ENCODE data around the gene DPYD.

DPYD gene

DNA sequence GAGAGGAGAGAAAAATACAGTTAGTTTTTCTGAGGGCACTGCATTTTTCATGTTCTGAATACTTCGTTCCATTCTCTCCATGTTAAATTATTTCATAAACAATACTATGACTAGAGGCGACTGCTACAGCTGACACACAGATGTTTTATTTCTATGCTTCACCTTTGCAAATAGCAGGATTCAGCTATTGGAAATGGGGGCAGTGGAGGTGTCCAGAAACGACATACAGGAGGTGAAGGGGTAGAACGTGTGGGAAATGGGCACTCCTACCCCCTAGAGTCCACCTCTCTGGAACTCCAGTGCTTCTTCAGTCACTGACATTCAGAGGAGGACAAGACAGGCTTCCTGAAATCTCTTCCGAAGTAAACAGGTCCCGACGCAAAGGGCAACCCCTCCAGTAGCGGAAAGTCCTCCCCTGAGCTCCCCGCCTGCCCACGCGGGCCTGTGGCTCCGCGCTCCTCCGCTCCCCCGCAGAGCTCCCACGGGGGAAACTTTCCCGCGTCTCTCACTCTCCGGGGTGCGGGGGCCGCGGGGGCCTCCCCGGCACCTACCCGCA is 480 bp downstream of the DPYD start:
- Histone ChIP-seq H2AK5ac (ENCODE audit: low read depth, low read length) (no peak overlapping the region), H3K9ac (ENCODE audit: low read depth, low read length, poor library complexity) (peak overlapping the region; percentile 86), H2BK12ac (ENCODE audit: low read length) (no peak overlapping the region), H2BK120ac (ENCODE audit: low read depth, low read length) (no peak overlapping the region), H3K9me3 (replicated peaks in 1 of 2; ENCODE audit: control insufficient read depth in 2 of 2, insufficient read depth in 1 of 2, low read depth in 1 of 2, low read length in 2 of 2) (no peaks in the 10 kb centered on the region), H3K4me2 (ENCODE audit: insufficient read depth, low read length, poor library complexity, severe bottlenecking) (peak overlapping the region; percentile 86), H3K14ac (ENCODE audit: low read length) (no peak overlapping the region), H3K4ac (ENCODE audit: low read length) (no peak overlapping the region), H3K4me1 (ENCODE audit: control insufficient read depth in 2 of 2, insufficient read depth in 1 of 2, low read depth in 1 of 2, low read length in 2 of 2) (peaks cover 2 to 5% of the 10 kb centered on the region in 2 donors), H2BK15ac (ENCODE audit: low read length) (no peak overlapping the region), H3K79me1 (ENCODE audit: low read depth, low read length) (no peaks in the 10 kb centered on the region), H3K27me3 (ENCODE audit: control insufficient read depth in 3 of 3, insufficient read depth in 3 of 3, low read depth in 1 of 3, low read length in 3 of 3) (peaks cover 0 to 4% (median 0%) of the 10 kb centered on the region in 3 experiments), H2BK5ac (ENCODE audit: low read length) (no peak overlapping the region), H3K23ac (ENCODE audit: low read depth, low read length, poor library complexity) (no peak overlapping the region), H3K18ac (ENCODE audit: low read length) (peak overlapping the region; percentile 76), H3K36me3 (replicated peaks in 1 of 2; ENCODE audit: control insufficient read depth in 2 of 2, insufficient read depth in 2 of 2, low read length in 2 of 2) (no peaks in the 10 kb centered on the region), H4K91ac (ENCODE audit: low read depth, low read length, poor library complexity) (no peak overlapping the region), H2AFZ (ENCODE audit: low read length) (peak overlapping the region; percentile 94), H4K8ac (ENCODE audit: low read depth, low read length) (no peak overlapping the region), H3K4me3 (ENCODE audit: low read length in 2 of 2) (peak overlapping the region; percentile 78 to 89), H3K27ac (replicated peaks; ENCODE audit: low read length) (no peak overlapping the region)
- WGBS, 2 donors (ENCODE audit: extremely low coverage in 2 of 2, insufficient read length in 2 of 2, insufficient replicate concordance in 1 of 2) = no CpG with 5 or more reads among the region's 24 CpGs
- DNase-seq (ENCODE audit: low spot score) = no peak

DNA sequence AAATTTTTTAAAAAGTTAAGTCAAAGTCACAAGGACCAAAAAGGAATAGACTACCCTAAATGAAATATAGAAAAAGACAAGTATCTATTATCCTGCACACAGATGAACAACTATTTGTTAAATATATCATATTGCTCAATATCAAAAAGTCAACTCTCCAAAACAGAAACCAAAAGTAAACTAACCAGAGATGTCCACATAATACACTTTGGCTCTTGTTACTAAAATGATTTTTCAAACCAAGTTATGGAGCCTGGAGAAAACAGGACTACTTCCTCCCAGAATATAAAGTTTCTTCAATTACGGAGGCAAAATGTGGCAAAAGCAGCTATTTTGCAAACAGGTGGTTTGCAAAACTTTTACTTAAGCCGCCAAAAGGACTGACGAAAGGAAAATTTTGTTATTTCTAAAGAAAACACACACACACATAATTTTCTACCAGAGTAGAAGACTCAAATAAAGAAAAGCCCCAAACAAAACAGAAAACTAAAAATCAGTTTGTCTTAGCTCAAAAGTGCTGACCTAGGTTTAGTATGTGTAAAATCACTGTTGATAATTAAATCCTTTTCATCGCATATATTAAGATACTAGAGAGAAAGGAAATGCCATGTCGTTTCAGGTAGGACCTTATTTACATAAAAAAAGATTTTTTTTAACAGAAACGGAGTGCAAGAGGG is 1.1 kb downstream of the DPYD start:
- no peak overlapping the region for H3K9ac ChIP-seq (ENCODE audit: low read depth, low read length, poor library complexity)
- H3K4me2 ChIP-seq (ENCODE audit: insufficient read depth, low read length, poor library complexity, severe bottlenecking) = no peak overlapping the region
- H3K27ac ChIP-seq (replicated peaks; ENCODE audit: low read length) = no peak overlapping the region
- H2BK5ac ChIP-seq (ENCODE audit: low read length) = no peak overlapping the region
- H2BK15ac ChIP-seq (ENCODE audit: low read length) = no peak overlapping the region
- no peak overlapping the region for H4K8ac ChIP-seq (ENCODE audit: low read depth, low read length)
- no peak overlapping the region for H2AK5ac ChIP-seq (ENCODE audit: low read depth, low read length)
- H2BK12ac ChIP-seq (ENCODE audit: low read length) = no peak overlapping the region
- no peak overlapping the region for H2BK120ac ChIP-seq (ENCODE audit: low read depth, low read length)
- H4K91ac ChIP-seq (ENCODE audit: low read depth, low read length, poor library complexity) = no peak overlapping the region
- no peak for DNase-seq (ENCODE audit: low spot score)
- H3K23ac ChIP-seq (ENCODE audit: low read depth, low read length, poor library complexity) = no peak overlapping the region
- no peak overlapping the region for H3K14ac ChIP-seq (ENCODE audit: low read length)
- H3K9me3 ChIP-seq (replicated peaks in 1 of 2; ENCODE audit: control insufficient read depth in 2 of 2, insufficient read depth in 1 of 2, low read depth in 1 of 2, low read length in 2 of 2) = no peaks in the 10 kb centered on the region
- H3K36me3 ChIP-seq (replicated peaks in 1 of 2; ENCODE audit: control insufficient read depth in 2 of 2, insufficient read depth in 2 of 2, low read length in 2 of 2) = no peaks in the 10 kb centered on the region
- H3K4me1 ChIP-seq (ENCODE audit: control insufficient read depth in 2 of 2, insufficient read depth in 1 of 2, low read depth in 1 of 2, low read length in 2 of 2) = peaks cover 0 to 2% of the 10 kb centered on the region in 2 donors
- H2AFZ ChIP-seq (ENCODE audit: low read length) = no peak overlapping the region
- no peaks in the 10 kb centered on the region for H3K79me1 ChIP-seq (ENCODE audit: low read depth, low read length)
- H3K18ac ChIP-seq (ENCODE audit: low read length) = no peak overlapping the region
- H3K27me3 ChIP-seq (ENCODE audit: control insufficient read depth in 3 of 3, insufficient read depth in 3 of 3, low read depth in 1 of 3, low read length in 3 of 3) = peaks cover 0 to 4% (median 0%) of the 10 kb centered on the region in 3 experiments
- no peak overlapping the region for H3K4ac ChIP-seq (ENCODE audit: low read length)
- WGBS, 2 donors (ENCODE audit: extremely low coverage in 2 of 2, insufficient read length in 2 of 2, insufficient replicate concordance in 1 of 2) = no CpG with 5 or more reads among the region's 6 CpGs
- peak overlapping the region in 1 of 2 donors; percentile 78 for H3K4me3 ChIP-seq (ENCODE audit: low read length in 2 of 2)

DNA sequence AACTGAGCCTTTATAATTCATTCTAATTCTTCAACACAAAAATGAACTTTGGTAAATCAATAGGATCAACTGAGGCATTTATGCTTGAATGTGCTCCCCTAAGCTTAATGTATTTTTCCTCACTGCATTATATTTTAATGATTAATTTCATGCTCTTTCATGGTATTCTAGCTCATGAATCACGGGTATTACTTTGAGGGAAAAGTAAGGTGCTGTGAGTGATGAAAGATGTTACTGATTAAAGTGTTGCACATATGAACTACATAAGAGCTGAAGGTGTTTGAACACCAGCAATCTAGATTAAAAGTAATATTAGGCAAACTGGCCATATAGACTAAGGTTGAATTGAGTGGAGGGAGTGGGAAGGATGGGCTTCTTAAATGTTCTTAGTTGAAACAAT is 1.9 kb downstream of the DPYD start:
- Histone ChIP-seq H2BK15ac (ENCODE audit: low read length) (no peak overlapping the region), H3K36me3 (replicated peaks in 1 of 2; ENCODE audit: control insufficient read depth in 2 of 2, insufficient read depth in 2 of 2, low read length in 2 of 2) (no peaks in the 10 kb centered on the region), H3K9me3 (replicated peaks in 1 of 2; ENCODE audit: control insufficient read depth in 2 of 2, insufficient read depth in 1 of 2, low read depth in 1 of 2, low read length in 2 of 2) (no peaks in the 10 kb centered on the region), H4K8ac (ENCODE audit: low read depth, low read length) (no peak overlapping the region), H3K4me2 (ENCODE audit: insufficient read depth, low read length, poor library complexity, severe bottlenecking) (no peak overlapping the region), H2BK12ac (ENCODE audit: low read length) (no peak overlapping the region), H2BK5ac (ENCODE audit: low read length) (no peak overlapping the region), H2AK5ac (ENCODE audit: low read depth, low read length) (no peak overlapping the region), H3K14ac (ENCODE audit: low read length) (no peak overlapping the region), H2AFZ (ENCODE audit: low read length) (no peak overlapping the region), H3K4ac (ENCODE audit: low read length) (no peak overlapping the region), H3K4me3 (ENCODE audit: low read length in 2 of 2) (no peak overlapping the region), H3K79me1 (ENCODE audit: low read depth, low read length) (no peaks in the 10 kb centered on the region), H4K91ac (ENCODE audit: low read depth, low read length, poor library complexity) (no peak overlapping the region), H3K4me1 (ENCODE audit: control insufficient read depth in 2 of 2, insufficient read depth in 1 of 2, low read depth in 1 of 2, low read length in 2 of 2) (peaks cover 0 to 2% of the 10 kb centered on the region in 2 donors), H3K18ac (ENCODE audit: low read length) (no peak overlapping the region), H3K27ac (replicated peaks; ENCODE audit: low read length) (no peak overlapping the region), H3K27me3 (ENCODE audit: control insufficient read depth in 3 of 3, insufficient read depth in 3 of 3, low read depth in 1 of 3, low read length in 3 of 3) (peaks cover 0 to 4% (median 0%) of the 10 kb centered on the region in 3 experiments), H3K9ac (ENCODE audit: low read depth, low read length, poor library complexity) (no peak overlapping the region), H2BK120ac (ENCODE audit: low read depth, low read length) (no peak overlapping the region), H3K23ac (ENCODE audit: low read depth, low read length, poor library complexity) (no peak overlapping the region)
- no peak for DNase-seq (ENCODE audit: low spot score)
- WGBS, 2 donors (ENCODE audit: extremely low coverage in 2 of 2, insufficient read length in 2 of 2, insufficient replicate concordance in 1 of 2) = no CpG with 5 or more reads among the region's 1 CpG

DNA sequence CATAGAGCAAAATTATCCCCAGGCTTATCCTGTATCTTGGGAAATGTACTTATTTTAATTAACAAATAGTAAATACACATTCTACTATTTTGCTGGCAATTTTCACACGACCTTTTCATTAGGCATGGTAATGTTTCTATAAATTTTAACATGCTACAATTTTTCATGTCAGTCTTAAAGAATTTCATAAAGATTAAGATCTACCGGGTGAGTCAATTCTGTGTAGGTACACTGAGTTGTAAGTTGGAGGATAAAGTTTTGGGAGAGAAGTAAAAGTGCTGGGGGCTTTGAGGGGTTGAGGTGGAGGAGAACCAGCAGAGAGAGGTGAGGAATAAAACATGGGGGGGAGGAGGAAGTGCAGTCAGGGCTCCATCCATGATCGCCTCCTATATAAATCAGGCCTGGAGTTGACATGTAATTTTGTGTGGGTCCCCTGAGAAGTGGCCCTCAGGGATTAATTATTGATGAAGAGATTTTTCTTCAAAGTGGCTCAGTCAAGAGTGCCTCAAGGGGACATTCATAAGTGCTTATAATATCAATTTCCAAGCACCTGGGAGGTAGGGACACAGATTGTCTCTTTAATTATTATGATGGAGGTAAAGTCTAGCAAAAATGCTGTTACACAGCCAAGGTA is 7.2 kb downstream of the DPYD start:
- Histone ChIP-seq H3K23ac (ENCODE audit: low read depth, low read length, poor library complexity) (no peak overlapping the region), H2AFZ (ENCODE audit: low read length) (no peak overlapping the region), H3K4ac (ENCODE audit: low read length) (no peak overlapping the region), H4K91ac (ENCODE audit: low read depth, low read length, poor library complexity) (no peak overlapping the region), H3K79me1 (ENCODE audit: low read depth, low read length) (no peaks in the 10 kb centered on the region), H2AK5ac (ENCODE audit: low read depth, low read length) (no peak overlapping the region), H3K4me1 (ENCODE audit: control insufficient read depth in 2 of 2, insufficient read depth in 1 of 2, low read depth in 1 of 2, low read length in 2 of 2) (no peaks in the 10 kb centered on the region), H3K27ac (replicated peaks; ENCODE audit: low read length) (no peak overlapping the region), H3K27me3 (ENCODE audit: control insufficient read depth in 3 of 3, insufficient read depth in 3 of 3, low read depth in 1 of 3, low read length in 3 of 3) (no peaks in the 10 kb centered on the region), H3K9me3 (replicated peaks in 1 of 2; ENCODE audit: control insufficient read depth in 2 of 2, insufficient read depth in 1 of 2, low read depth in 1 of 2, low read length in 2 of 2) (no peaks in the 10 kb centered on the region), H2BK12ac (ENCODE audit: low read length) (no peak overlapping the region), H2BK5ac (ENCODE audit: low read length) (no peak overlapping the region), H3K4me3 (ENCODE audit: low read length in 2 of 2) (no peak overlapping the region), H2BK15ac (ENCODE audit: low read length) (no peak overlapping the region), H4K8ac (ENCODE audit: low read depth, low read length) (no peak overlapping the region), H3K14ac (ENCODE audit: low read length) (no peak overlapping the region), H3K18ac (ENCODE audit: low read length) (no peak overlapping the region), H3K9ac (ENCODE audit: low read depth, low read length, poor library complexity) (no peak overlapping the region), H2BK120ac (ENCODE audit: low read depth, low read length) (no peak overlapping the region), H3K4me2 (ENCODE audit: insufficient read depth, low read length, poor library complexity, severe bottlenecking) (no peak overlapping the region), H3K36me3 (replicated peaks in 1 of 2; ENCODE audit: control insufficient read depth in 2 of 2, insufficient read depth in 2 of 2, low read length in 2 of 2) (no peaks in the 10 kb centered on the region)
- WGBS, 2 donors (ENCODE audit: extremely low coverage in 2 of 2, insufficient read length in 2 of 2, insufficient replicate concordance in 1 of 2) = no CpG with 5 or more reads among the region's 3 CpGs
- DNase-seq (ENCODE audit: low spot score) = no peak

All from neuronal stem cell (in vitro differentiated cells).